Measurements from ENCODE around the gene ARFRP1. TPM values are rescaled to one million over a fixed set of nuclear protein-coding genes. Genes with fewer than 3 reads are reported as not detected.
A peak's percentile ranks its signal among the peaks of the same experiment; 100 is the strongest.
"Not testable (repeated sequence)": the region's sequence is repeated elsewhere in the genome, so short reads cannot be mapped to it uniquely, and the experiment has no call there.

The ARFRP1 gene
- total and polyA plus RNA-seq, 12 donors = 34.9 to 59.1 (median 40.0) TPM

- peaks cover 0 to 83% (median 17%) of the 10 kb centered on the region in 9 donors for H3K36me3 ChIP-seq
- 96 to 97% methylated on average over 10 of the region's 10 CpGs for WGBS, 2 donors
- no peaks in the 10 kb centered on the region for H3K4me1 ChIP-seq
Measured at GRCh38 chr20:63672666-63673065, 35.1 kb downstream of the ARFRP1 start.

DNA sequence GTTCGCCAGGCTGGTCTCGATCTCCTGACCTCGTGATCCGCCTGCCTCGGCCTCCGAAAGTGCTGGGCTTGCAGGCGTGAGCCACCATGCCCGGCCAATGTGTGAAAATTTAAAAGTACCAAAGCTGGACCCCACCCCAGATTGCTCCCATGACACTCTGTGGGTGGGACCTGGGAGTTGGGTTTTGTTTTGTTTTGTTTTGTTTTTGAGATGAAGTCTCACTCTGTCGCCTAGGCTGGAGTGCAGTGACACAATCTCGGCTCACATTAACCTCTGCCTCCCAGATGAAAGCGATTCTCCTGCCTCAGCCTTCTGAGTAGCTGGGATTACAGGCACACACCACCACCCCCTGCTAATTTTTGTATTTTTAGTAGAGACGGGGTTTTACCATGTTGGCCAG, 36.1 kb downstream of the ARFRP1 start:
- intact Hi-C loops (cut with DNase I) = not testable (repeated sequence)
- WGBS, 2 donors = 89 to 97% methylated on average over 12 of the region's 12 CpGs
- H3K36me3 ChIP-seq = peaks cover 0 to 83% (median 17%) of the 10 kb centered on the region in 9 donors

More at GRCh38 chr20:63672666-63673065, 35.1 kb downstream of the ARFRP1 start:
- no peaks in the 10 kb centered on the region for H3K27me3 ChIP-seq
- H3K9me3 ChIP-seq = no peaks in the 10 kb centered on the region
- H3K27ac ChIP-seq = no peak overlapping the region
- no peak overlapping the region for H3K4me3 ChIP-seq
- no peak for DNase-seq
- TF ChIP-seq CTCF (IDR thresholded peaks at IDR 0.05) = no peak
- intact Hi-C loops (cut with DNase I) = no loop called here
- ATAC-seq = peak in 1 of 8 donors; percentile 33

GRCh38 chr20:63668351-63668750, 39.4 kb downstream of the ARFRP1 start:
- H3K27ac ChIP-seq = no peak overlapping the region
- 90 to 94% methylated on average over 11 of the region's 11 CpGs for WGBS, 2 donors
- no peaks in the 10 kb centered on the region for H3K27me3 ChIP-seq
- no peak for TF ChIP-seq CTCF (IDR thresholded peaks at IDR 0.05)
- no peaks in the 10 kb centered on the region for H3K9me3 ChIP-seq
- ATAC-seq = no peak
- no peaks in the 10 kb centered on the region for H3K4me1 ChIP-seq
- H3K36me3 ChIP-seq = peaks cover 0 to 81% (median 23%) of the 10 kb centered on the region in 9 donors
- intact Hi-C loops (cut with DNase I) = no loop called here
- DNase-seq = no peak
- H3K4me3 ChIP-seq = no peak overlapping the region

More for the DNA sequence above, 36.1 kb downstream of the ARFRP1 start:
- H3K4me3 ChIP-seq, DNase-seq, H3K27ac ChIP-seq, H3K27me3 ChIP-seq, H3K4me1 ChIP-seq, ATAC-seq, H3K9me3 ChIP-seq: not testable (repeated sequence)

GRCh38 chr20:63667858-63668257, 39.9 kb downstream of the ARFRP1 start:
- ATAC-seq = no peak
- no peak for TF ChIP-seq CTCF (IDR thresholded peaks at IDR 0.05)
- no peak overlapping the region for H3K4me3 ChIP-seq
- no peaks in the 10 kb centered on the region for H3K4me1 ChIP-seq
- H3K9me3 ChIP-seq = no peaks in the 10 kb centered on the region
- no peak overlapping the region for H3K27ac ChIP-seq
- WGBS, 2 donors = 90 to 93% methylated on average over 16 of the region's 16 CpGs
- intact Hi-C loops (cut with DNase I) = no loop called here
- peaks cover 0 to 83% (median 23%) of the 10 kb centered on the region in 9 donors for H3K36me3 ChIP-seq
- H3K27me3 ChIP-seq = no peaks in the 10 kb centered on the region
- no peak for DNase-seq

- DNase-seq (no peak), ATAC-seq (no peak)
- Histone ChIP-seq H3K4me1 (no peaks in the 10 kb centered on the region), H3K4me3 (no peak overlapping the region), H3K9me3 (no peaks in the 10 kb centered on the region), H3K27me3 (no peaks in the 10 kb centered on the region), H3K36me3 (peaks cover 0 to 87% (median 22%) of the 10 kb centered on the region in 9 donors), H3K27ac (no peak overlapping the region)
- intact Hi-C loops (cut with DNase I) = no loop called here
- TF ChIP-seq CTCF (IDR thresholded peaks at IDR 0.05) = no peak
- WGBS, 2 donors = 95 to 96% methylated on average over 14 of the region's 14 CpGs
Measured at GRCh38 chr20:63665708-63666107, 42.1 kb downstream of the ARFRP1 start.

Data from heart right ventricle (tissue), 16 donors.